Body of pancreas (tissue), 4 donors: ENCODE measurements around the gene EIF4E.

Experiments used
- CTCF ChIP-seq, 7 experiments: fragments of 450-650 bp in 4 of 7; fragments of 200-600 bp in 3 of 7; sonication (generic) in 3 of 7; IDR thresholded peaks; one replicate each; pipeline ENCODE4 v1.5.1; 2016 to 2019; ENCODE audit warnings: antibody characterized with exemption in 7 of 7
- POLR2A ChIP-seq, 3 donors: fragments of 450-650 bp; IDR thresholded peaks; one replicate each; pipeline ENCODE4 v1.6.1; 2016; ENCODE audit warnings: antibody characterized with exemption in 3 of 3, mild to moderate bottlenecking in 2 of 3

DNA sequence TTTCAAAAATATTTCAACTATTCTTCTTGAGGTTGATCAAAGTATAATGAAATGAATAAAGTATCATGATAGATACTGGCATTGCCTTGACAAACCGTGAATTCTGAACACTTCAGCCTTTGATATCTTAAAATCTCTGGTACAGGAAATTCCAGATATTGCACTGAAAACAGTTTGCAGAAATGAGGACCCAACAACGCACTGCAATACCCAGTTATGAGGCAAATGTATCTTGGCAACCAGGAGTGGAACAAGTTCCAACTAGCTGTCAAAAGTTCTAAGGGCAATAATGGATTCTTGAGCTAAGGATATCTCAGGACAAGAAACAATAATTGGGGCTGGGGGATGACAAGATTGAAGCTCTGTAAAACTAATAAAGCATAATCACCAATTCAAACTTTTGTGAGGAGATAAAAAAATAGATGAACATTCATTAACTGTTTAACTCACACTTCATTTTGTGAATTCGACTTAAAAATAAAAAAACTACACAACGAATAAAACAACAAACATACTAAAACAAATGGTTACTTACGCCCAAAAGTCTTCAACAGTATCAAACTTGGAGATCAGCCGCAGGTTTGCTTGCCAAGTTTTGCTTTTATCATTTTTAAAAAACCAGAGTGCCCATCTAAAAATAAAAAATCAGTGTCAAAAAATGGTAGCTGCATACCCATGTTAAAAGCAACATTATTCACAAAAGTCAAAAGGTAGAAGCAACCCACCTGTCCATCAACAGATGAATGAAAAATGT is 38.1 kb downstream of the EIF4E start:
- TF ChIP-seq CTCF (IDR thresholded peaks at IDR 0.05), result no peak
- no peak for TF ChIP-seq POLR2A (IDR thresholded peaks at IDR 0.05)
